GM12874 (cell line): ENCODE measurements around the gene SLC24A3.

Experiments
- TF ChIP-seq, protein P1 (sequence below): IDR thresholded peaks from 2 replicates; pipeline ENCODE4 v1.5.1; 2011; ENCODE audit warnings: low read depth, mild to moderate bottlenecking, control low read depth, low read length, moderate library complexity; ENCODE audit not compliant: insufficient read depth

Gene SLC24A3

GRCh38 chr20:19397226-19397625 lies 184.8 kb downstream of the SLC24A3 start:
- TF ChIP-seq, protein P1, sequence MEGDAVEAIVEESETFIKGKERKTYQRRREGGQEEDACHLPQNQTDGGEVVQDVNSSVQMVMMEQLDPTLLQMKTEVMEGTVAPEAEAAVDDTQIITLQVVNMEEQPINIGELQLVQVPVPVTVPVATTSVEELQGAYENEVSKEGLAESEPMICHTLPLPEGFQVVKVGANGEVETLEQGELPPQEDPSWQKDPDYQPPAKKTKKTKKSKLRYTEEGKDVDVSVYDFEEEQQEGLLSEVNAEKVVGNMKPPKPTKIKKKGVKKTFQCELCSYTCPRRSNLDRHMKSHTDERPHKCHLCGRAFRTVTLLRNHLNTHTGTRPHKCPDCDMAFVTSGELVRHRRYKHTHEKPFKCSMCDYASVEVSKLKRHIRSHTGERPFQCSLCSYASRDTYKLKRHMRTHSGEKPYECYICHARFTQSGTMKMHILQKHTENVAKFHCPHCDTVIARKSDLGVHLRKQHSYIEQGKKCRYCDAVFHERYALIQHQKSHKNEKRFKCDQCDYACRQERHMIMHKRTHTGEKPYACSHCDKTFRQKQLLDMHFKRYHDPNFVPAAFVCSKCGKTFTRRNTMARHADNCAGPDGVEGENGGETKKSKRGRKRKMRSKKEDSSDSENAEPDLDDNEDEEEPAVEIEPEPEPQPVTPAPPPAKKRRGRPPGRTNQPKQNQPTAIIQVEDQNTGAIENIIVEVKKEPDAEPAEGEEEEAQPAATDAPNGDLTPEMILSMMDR, result no peak

GRCh38 chr20:19397666-19398065 lies 185.2 kb downstream of the SLC24A3 start:
- TF ChIP-seq, protein P1, result no peak

DNA sequence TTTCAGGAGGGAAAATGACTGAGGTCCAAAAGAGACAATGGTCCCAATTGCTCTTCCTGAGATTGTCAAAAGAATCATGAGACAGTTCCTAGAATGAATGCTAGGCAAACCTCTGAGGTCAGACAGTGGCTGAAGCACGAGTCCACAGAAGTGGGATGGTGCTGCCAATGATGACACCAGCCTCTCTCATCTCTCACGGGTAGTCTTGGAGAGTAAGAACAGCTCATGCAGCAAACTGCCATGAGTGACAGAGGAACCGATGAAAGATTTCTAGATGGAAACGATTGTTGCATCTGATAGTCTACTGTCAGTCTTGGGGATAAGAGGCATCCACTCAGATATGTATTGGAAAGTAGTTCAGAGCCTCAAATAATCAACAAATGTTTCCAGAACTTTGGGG lies 188.7 kb downstream of the SLC24A3 start:
- TF ChIP-seq, protein P1, result no peak

GRCh38 chr20:19403549-19403948 lies 191.1 kb downstream of the SLC24A3 start:
- TF ChIP-seq, protein P1, result no peak

GRCh38 chr20:19404826-19405225 lies 192.4 kb downstream of the SLC24A3 start:
- TF ChIP-seq, protein P1, result no peak

DNA sequence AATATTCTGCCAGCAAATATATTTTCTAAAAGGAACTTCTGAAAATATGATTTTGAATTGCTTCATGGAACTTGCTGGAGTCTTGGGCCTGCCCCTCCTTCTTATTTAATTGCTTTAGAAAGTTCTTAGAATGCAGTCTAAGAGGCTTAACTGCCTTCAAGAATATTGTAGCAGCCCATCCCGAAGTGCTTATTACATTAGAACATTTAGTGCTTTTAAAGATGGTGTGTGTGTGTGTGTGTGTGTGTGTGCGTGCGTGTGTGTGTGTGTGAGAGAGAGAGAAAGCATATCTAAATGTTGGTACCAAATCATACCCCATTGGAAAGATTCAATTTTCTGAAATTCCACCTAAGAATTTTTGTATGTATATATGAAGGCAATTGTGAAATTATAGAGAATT lies 193.5 kb downstream of the SLC24A3 start:
- TF ChIP-seq, protein P1, result no peak

GRCh38 chr20:19406381-19406780 lies 193.9 kb downstream of the SLC24A3 start:
- TF ChIP-seq, protein P1, result no peak

GRCh38 chr20:19407196-19407595 lies 194.8 kb downstream of the SLC24A3 start:
- TF ChIP-seq, protein P1, result no peak
